HepG2 (cell line): ENCODE data around the gene CENPB. TPM values are rescaled to one million over a fixed set of nuclear protein-coding genes. Genes with fewer than 3 reads are reported as not detected.

Experiments
- ATAC-seq: fragments of 200-7000 bp; cut with Tn5 transposase; 3 replicates; pipeline ENCODE4 v1.9.1; 2020; ENCODE audit warnings: mild to moderate bottlenecking, moderate library complexity
- BruUV-seq: library from RNA; stranded (reverse); fragments of 400-500 nt; replicated peaks from 2 replicates; lab custom pipeline; 2021; lab: Mats Ljungman, UMichigan
- CTCF ChIA-PET: fragments of 300-600 bp; formaldehyde crosslinking; extraction: SDS; loops from one replicate; lab custom pipeline; 2021; ENCODE audit warnings: low total read pairs, inconsistent platforms, low intra/inter-chr PET ratio; lab: Yijun Ruan, JAX
- POLR2A ChIA-PET: fragments of 350-600 bp; sonication (Branson Sonifier 250); formaldehyde crosslinking; loops from one replicate; lab custom pipeline; 2020; ENCODE audit warnings: antibody characterized with exemption, inconsistent platforms; lab: Yijun Ruan, JAX
- DNase-seq: peaks from one replicate; pipeline ENCODE4 v3.0.0-alpha.2; 2015; ENCODE audit warnings: low spot score
- FAIRE-seq: peaks from 3 replicates; lab custom pipeline; 2011; peaks lifted over from hg19 to GRCh38; lab: Jason Lieb, UNC
- H2AFZ ChIP-seq: one replicate; pipeline ENCODE4 v1.6.1; 2011; ENCODE audit warnings: low read length, inconsistent platforms
- H3K27ac ChIP-seq: fragments of 300-600 bp; 3 replicates; pipeline ENCODE4 v1.8.0; 2011; ENCODE audit warnings: mixed run types, mild to moderate bottlenecking, mixed read lengths, low read length, inconsistent platforms; ENCODE audit not compliant: insufficient read depth; ENCODE audit errors: extremely low read length
- H3K27me3 ChIP-seq, 2 experiments: fragments of 200-600 bp in 1 of 2; 2 replicates in 1 of 2; 3 replicates in 1 of 2; pipeline versions ENCODE4 v1.6.0 to v1.8.0; 2011; ENCODE audit warnings: low read length in 2 of 2, mild to moderate bottlenecking in 2 of 2, moderate library complexity in 2 of 2, inconsistent platforms in 1 of 2; ENCODE audit not compliant: insufficient read depth in 2 of 2, control insufficient read depth in 1 of 2
- H3K36me3 ChIP-seq, 2 experiments: fragments of 200-600 bp in 1 of 2; replicated peaks in 1 of 2; 2 replicates in 1 of 2; 3 replicates in 1 of 2; pipeline versions ENCODE4 v1.5.1 to v1.8.0; 2011; ENCODE audit warnings: low read length in 2 of 2, inconsistent platforms in 1 of 2; ENCODE audit not compliant: insufficient read depth in 2 of 2, control insufficient read depth in 1 of 2
- H3K4me1 ChIP-seq: 2 replicates; pipeline ENCODE4 v1.5.1; 2012; ENCODE audit warnings: low read length, inconsistent platforms; ENCODE audit not compliant: insufficient read depth
- H3K4me2 ChIP-seq: 2 replicates; pipeline ENCODE4 v1.6.0; 2011; ENCODE audit warnings: low read depth, low read length, inconsistent platforms
- H3K4me3 ChIP-seq, 3 experiments: fragments of 200-600 bp in 1 of 3; sonication (generic), shearing (Covaris generic) in 1 of 3; replicated peaks in 1 of 3; 2 replicates each; pipeline ENCODE4 v1.5.1; 2011 to 2016; ENCODE audit warnings: low read length in 3 of 3, inconsistent platforms in 2 of 3, low read depth in 2 of 3, mild to moderate bottlenecking in 2 of 3, control low read depth in 1 of 3, mixed read lengths in 1 of 3; ENCODE audit not compliant: insufficient read depth in 1 of 3
- H3K79me2 ChIP-seq: one replicate; pipeline ENCODE4 v1.6.1; 2011; ENCODE audit warnings: low read length, inconsistent platforms; ENCODE audit not compliant: insufficient read depth
- H3K9ac ChIP-seq: 2 replicates; pipeline ENCODE4 v1.6.0; 2011; ENCODE audit warnings: mild to moderate bottlenecking, low read depth, low read length, inconsistent platforms; ENCODE audit not compliant: insufficient read depth
- H3K9me3 ChIP-seq: 2 replicates; pipeline ENCODE4 v1.5.1; 2012; ENCODE audit warnings: mild to moderate bottlenecking, low read length
- H4K20me1 ChIP-seq: 2 replicates; pipeline ENCODE4 v1.6.0; 2011; ENCODE audit warnings: inconsistent platforms, mild to moderate bottlenecking, low read length, moderate library complexity; ENCODE audit not compliant: insufficient read depth
- CEBPB ChIP-seq: IDR thresholded peaks from 2 replicates; pipeline ENCODE4 v1.6.1; 2011; ENCODE audit warnings: low read depth, low read length, improper control_type of control experiment, borderline replicate concordance
- EHMT2 ChIP-seq: fragments of 200-600 bp; sonication (generic); IDR thresholded peaks from 2 replicates; pipeline ENCODE4 v1.7.0; 2017; ENCODE audit warnings: antibody characterized with exemption, low read depth, low read length, borderline replicate concordance
- FOXK1 ChIP-seq: sonication (generic); formaldehyde crosslinking; IDR thresholded peaks from 2 replicates; pipeline ENCODE4 v1.4.0; 2020; ENCODE audit warnings: low read depth, missing genetic modification reagents, borderline replicate concordance
- GFI1 ChIP-seq: sonication (generic); formaldehyde crosslinking; IDR thresholded peaks from 2 replicates; pipeline ENCODE4 v1.5.0; 2020; ENCODE audit warnings: missing genetic modification reagents, mild to moderate bottlenecking, borderline replicate concordance
- GMEB1 ChIP-seq: sonication (generic); formaldehyde crosslinking; IDR thresholded peaks from 2 replicates; pipeline ENCODE4 v1.5.1; 2020; ENCODE audit warnings: missing genetic modification reagents, mild to moderate bottlenecking, borderline replicate concordance
- SETDB1 ChIP-seq: sonication (generic); formaldehyde crosslinking; IDR thresholded peaks from 2 replicates; pipeline ENCODE4 v1.5.1; 2020; ENCODE audit warnings: missing genetic modification reagents, mild to moderate bottlenecking, borderline replicate concordance
- SRSF9 ChIP-seq: fragments of 200-400 bp; formaldehyde crosslinking; IDR thresholded peaks from 2 replicates; pipeline ENCODE4 v1.6.1; 2018; ENCODE audit warnings: borderline replicate concordance, mild to moderate bottlenecking, low read depth, low read length; ENCODE audit not compliant: insufficient read depth, poor library complexity, severe bottlenecking
- ZNF12 ChIP-seq: sonication (generic); formaldehyde crosslinking; IDR thresholded peaks from 2 replicates; pipeline ENCODE4 v1.5.0; 2020; ENCODE audit warnings: missing genetic modification reagents
- ZNF263 ChIP-seq: sonication (generic); formaldehyde crosslinking; IDR thresholded peaks from 2 replicates; pipeline ENCODE4 v1.4.0; 2020; ENCODE audit warnings: missing genetic modification reagents
- ZNF558 ChIP-seq: sonication (generic); formaldehyde crosslinking; IDR thresholded peaks from 2 replicates; pipeline ENCODE4 v1.9.0; 2022; ENCODE audit warnings: mild to moderate bottlenecking, missing genetic modification reagents, borderline replicate concordance
- ZNF691 ChIP-seq: sonication (generic); formaldehyde crosslinking; IDR thresholded peaks from 2 replicates; pipeline ENCODE4 v1.4.0; 2020; ENCODE audit warnings: missing genetic modification reagents, low read depth, mild to moderate bottlenecking, borderline replicate concordance
- ZNF790 ChIP-seq: sonication (generic); formaldehyde crosslinking; IDR thresholded peaks from 2 replicates; pipeline ENCODE4 v1.8.0; 2022; ENCODE audit warnings: missing genetic modification reagents, mild to moderate bottlenecking, borderline replicate concordance
- WGBS: methylation state at CpG from one replicate; pipeline ENCODE4 v1.1.6; 2017; ENCODE audit warnings: low lambda C conversion rate; 5-methylcytosine and 5-hydroxymethylcytosine counted together
- in situ Hi-C: cut with HindIII; loops from 2 replicates; pipeline ENCODE4 v1.10.0; 2017; ENCODE audit warnings: low pct_unique_long_range_greater_than_20kb; ENCODE audit not compliant: extremely low pct_ligation_motif_present
- intact Hi-C: fragments of 100-400 bp; cut with micrococcal nuclease; formaldehyde crosslinking; loops from one replicate; pipeline ENCODE4 v1.10.0; 2022; ENCODE audit not compliant: unreplicated experiment
- polyA plus RNA-seq, 8 experiments: library from polyadenylated mRNA; depleted of rRNA in 3 of 8; stranded (reverse) in 7 of 8; unstranded in 1 of 8; fragments of >200 nt; fragmentation: Illumina TruSeq in 4 of 8; extraction: Trizol in 4 of 8; gene quantifications; 2 replicates each; pipeline versions ENCODE4 v1.2.1 to v1.2.3, GENCODE V29; 2011 to 2016; ENCODE audit warnings: low read depth in 4 of 8, missing spikeins in 1 of 8, mixed read lengths in 1 of 8; ENCODE audit not compliant: insufficient read depth in 1 of 8
- total RNA-seq, 5 experiments: library from RNA; depleted of rRNA; stranded (reverse); fragments of >200 nt; fragmentation: Illumina TruSeq; extraction: Trizol; gene quantifications; 2 replicates each; pipeline ENCODE4 v1.2.3, GENCODE V29; 2016; ENCODE audit warnings: low read depth in 1 of 5

Gene CENPB
- total and polyA plus RNA-seq, 2 of the 13 experiments (the other 11 are each of a cell fraction or from before 2014, with no cell fraction given) = 10.4 to 54.5 TPM

GRCh38 chr20:3759316-3759823 is 27.2 kb downstream of the CENPB start (continued):
- no peak for TF ChIP-seq ZNF558 (CRISPR knock-in tag)
- peak; percentile 66 for TF ChIP-seq ZNF263 (CRISPR knock-in tag)
- no peak for TF ChIP-seq ZNF790 (CRISPR knock-in tag)

GRCh38 chr20:3758566-3758965 is 28.0 kb downstream of the CENPB start:
- TF ChIP-seq SETDB1 (CRISPR knock-in tag) (no peak), ZNF12 (CRISPR knock-in tag) (no peak), GMEB1 (CRISPR knock-in tag) (no peak), ZNF691 (no peak), GFI1 (CRISPR knock-in tag) (no peak), CEBPB (no peak), FOXK1 (CRISPR knock-in tag) (no peak), SRSF9 (no peak), EHMT2 (no peak)
- peaks cover 35 to 43% of the 10 kb centered on the region in 2 experiments; a peak in 4 of 5 replicates for H3K36me3 ChIP-seq
- FAIRE-seq (no peak), DNase-seq (no peak), ATAC-seq (no peak)
- intact Hi-C loops = no loop called here
- H3K27me3 ChIP-seq = no peaks in the 10 kb centered on the region
- in situ Hi-C loops = no loop called here
- ChIA-PET CTCF (no interaction called here), POLR2A (interaction anchor here (2.0 kb wide), 1 partner anchor 13 kb away, joined by 6 read pairs; no protein-coding TSS in a partner anchor)
- H3K79me2 ChIP-seq = peaks cover 2% of the 10 kb centered on the region
- H3K4me2 ChIP-seq = no peak overlapping the region
- H3K4me1 ChIP-seq = peaks cover 3% of the 10 kb centered on the region
- no peak overlapping the region for H3K27ac ChIP-seq
- H3K4me3 ChIP-seq = no peak overlapping the region
- H3K9ac ChIP-seq = no peak overlapping the region
- WGBS = 98% methylated on average over 10 of the region's 11 CpGs
- H4K20me1 ChIP-seq = no peaks in the 10 kb centered on the region
- no peaks in the 10 kb centered on the region for H3K9me3 ChIP-seq
- BruUV-seq = no TSS peak
- H2AFZ ChIP-seq = no peak overlapping the region
